Chondrocyte (in vitro differentiated cells): Measurements from ENCODE around the gene CD99L2. TPM values are rescaled to one million over a fixed set of nuclear protein-coding genes. Genes with fewer than 3 reads are reported as not detected.

Source experiments
- DNase-seq: peaks from one replicate; pipeline ENCODE4 v3.0.0; 2021; ENCODE audit warnings: mixed read lengths, low spot score
- H3K27ac Mint-ChIP-seq: one replicate; pipeline ENCODE4 v1.8.0; 2021; ENCODE audit warnings: mild to moderate bottlenecking, moderate library complexity, mixed read lengths; ENCODE audit not compliant: unreplicated experiment
- H3K27me3 Mint-ChIP-seq: 2 replicates; pipeline ENCODE4 v1.8.0; 2021; ENCODE audit warnings: low read depth, mixed read lengths
- H3K36me3 Mint-ChIP-seq: 2 replicates; pipeline ENCODE4 v1.8.0; 2021; ENCODE audit warnings: low read depth, mixed read lengths
- H3K4me1 Mint-ChIP-seq: 2 replicates; pipeline ENCODE4 v1.8.0; 2021; ENCODE audit warnings: low read depth, mild to moderate bottlenecking, mixed read lengths
- H3K4me3 Mint-ChIP-seq: one replicate; pipeline ENCODE4 v1.8.0; 2021; ENCODE audit warnings: mild to moderate bottlenecking, moderate library complexity, mixed read lengths; ENCODE audit not compliant: unreplicated experiment
- H3K9me3 Mint-ChIP-seq: 2 replicates; pipeline ENCODE4 v1.8.0; 2021; ENCODE audit warnings: low read depth, mixed read lengths
- CTCF ChIP-seq: fragments of 200-600 bp; sonication (generic); IDR thresholded peaks from 2 replicates; pipeline ENCODE4 v1.5.0; 2021; ENCODE audit warnings: antibody characterized with exemption, mild to moderate bottlenecking, moderate library complexity
- total RNA-seq: library from RNA; stranded (reverse); gene quantifications from 3 replicates; pipeline ENCODE4 v1.2.1, GENCODE V29; 2021

Gene CD99L2
- total RNA-seq, 1 donor from 2014 or later = 82.1 TPM

GRCh38 chrX:150906694-150907093, 8.2 kb upstream of the CD99L2 start:
- H3K36me3 Mint-ChIP-seq = no peaks in the 10 kb centered on the region
- no peak overlapping the region for H3K4me3 Mint-ChIP-seq
- DNase-seq = no peak
- H3K4me1 Mint-ChIP-seq = no peaks in the 10 kb centered on the region
- H3K27me3 Mint-ChIP-seq = no peaks in the 10 kb centered on the region
- H3K27ac Mint-ChIP-seq = no peak overlapping the region
- H3K9me3 Mint-ChIP-seq = no peaks in the 10 kb centered on the region
- TF ChIP-seq CTCF = no peak

- Mint-ChIP-seq H3K9me3 (no peaks in the 10 kb centered on the region), H3K36me3 (no peaks in the 10 kb centered on the region), H3K4me1 (no peaks in the 10 kb centered on the region), H3K27me3 (no peaks in the 10 kb centered on the region), H3K4me3 (no peak overlapping the region), H3K27ac (no peak overlapping the region)
- no peak for DNase-seq
- no peak for TF ChIP-seq CTCF
Measured at GRCh38 chrX:150905293-150905692, 6.8 kb upstream of the CD99L2 start.

GRCh38 chrX:150903110-150903508, 4.6 kb upstream of the CD99L2 start:
- no peaks in the 10 kb centered on the region for H3K9me3 Mint-ChIP-seq
- H3K4me1 Mint-ChIP-seq = no peaks in the 10 kb centered on the region
- no peak for TF ChIP-seq CTCF
- H3K27me3 Mint-ChIP-seq = no peaks in the 10 kb centered on the region
- DNase-seq = no peak
- no peak overlapping the region for H3K4me3 Mint-ChIP-seq
- no peak overlapping the region for H3K27ac Mint-ChIP-seq
- H3K36me3 Mint-ChIP-seq = no peaks in the 10 kb centered on the region

- no peak for TF ChIP-seq CTCF
- DNase-seq = no peak
- Mint-ChIP-seq H3K4me3 (no peak overlapping the region), H3K27me3 (no peaks in the 10 kb centered on the region), H3K27ac (no peak overlapping the region), H3K9me3 (no peaks in the 10 kb centered on the region), H3K4me1 (peaks cover 2% of the 10 kb centered on the region), H3K36me3 (no peaks in the 10 kb centered on the region)
Measured at GRCh38 chrX:150902434-150903109, 4.1 kb upstream of the CD99L2 start.

DNA sequence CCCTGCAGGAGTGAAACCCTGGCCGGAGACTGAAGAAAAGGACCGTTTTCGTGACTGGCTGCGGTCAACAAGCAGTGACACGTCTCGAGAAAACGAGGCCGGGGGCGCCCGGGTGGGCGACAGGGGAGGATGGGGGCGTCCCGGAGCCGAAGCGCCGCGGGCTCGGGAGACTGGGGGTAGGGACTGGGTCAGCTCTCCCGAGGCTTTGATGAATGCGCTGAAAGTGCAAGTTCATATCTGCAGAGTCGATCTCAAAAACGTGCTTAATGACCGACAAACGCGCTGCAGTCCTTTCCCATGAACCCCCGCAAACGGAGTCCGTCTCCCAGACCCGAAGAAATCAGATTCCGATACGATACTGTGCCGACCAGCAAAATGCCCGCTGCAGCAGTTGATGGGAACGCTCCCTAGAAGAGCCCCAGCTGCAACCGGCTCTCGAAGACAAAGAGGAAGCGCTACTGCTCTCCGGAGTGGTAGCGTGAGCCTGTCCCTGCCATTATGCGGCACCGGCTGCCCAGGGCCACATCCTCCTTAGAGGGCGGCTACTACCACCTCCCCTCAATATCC, 806 bp upstream of the CD99L2 start:
- TF ChIP-seq CTCF = no peak
- H3K4me1 Mint-ChIP-seq = peaks cover 8% of the 10 kb centered on the region
- no peaks in the 10 kb centered on the region for H3K27me3 Mint-ChIP-seq
- peak overlapping the region; percentile 86 for H3K4me3 Mint-ChIP-seq
- H3K36me3 Mint-ChIP-seq = peaks cover 1% of the 10 kb centered on the region
- no peaks in the 10 kb centered on the region for H3K9me3 Mint-ChIP-seq
- peak overlapping the region; percentile 92 for H3K27ac Mint-ChIP-seq
- no peak for DNase-seq
